ENCODE results near the gene UTP25. TPM values are rescaled to one million over a fixed set of nuclear protein-coding genes. Genes with fewer than 3 reads are reported as not detected.

Gene UTP25
- total RNA-seq, 1 experiment from 2014 or later: 15.9 TPM

DNA sequence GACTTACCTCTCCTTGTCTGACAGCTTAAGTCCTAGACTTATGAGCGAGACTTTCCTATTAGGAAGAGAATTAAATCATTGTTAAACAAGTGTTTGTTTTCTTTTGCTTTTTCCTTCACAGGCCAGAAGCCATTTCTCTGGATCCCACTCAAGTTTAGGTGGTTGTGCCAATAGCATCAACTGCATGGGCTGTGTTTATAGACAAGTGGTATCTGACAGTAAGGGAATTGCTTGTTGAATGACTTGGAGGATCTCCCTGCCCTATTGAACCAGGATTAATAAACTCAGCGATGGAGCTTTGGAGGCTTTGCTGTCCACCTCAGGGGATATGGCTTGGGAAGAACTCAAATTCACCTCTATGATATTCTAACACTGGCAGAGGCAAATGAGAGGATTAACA is 43.7 kb downstream of the UTP25 start:
- DNase-seq (ENCODE audit: low spot score): no peak

DNA sequence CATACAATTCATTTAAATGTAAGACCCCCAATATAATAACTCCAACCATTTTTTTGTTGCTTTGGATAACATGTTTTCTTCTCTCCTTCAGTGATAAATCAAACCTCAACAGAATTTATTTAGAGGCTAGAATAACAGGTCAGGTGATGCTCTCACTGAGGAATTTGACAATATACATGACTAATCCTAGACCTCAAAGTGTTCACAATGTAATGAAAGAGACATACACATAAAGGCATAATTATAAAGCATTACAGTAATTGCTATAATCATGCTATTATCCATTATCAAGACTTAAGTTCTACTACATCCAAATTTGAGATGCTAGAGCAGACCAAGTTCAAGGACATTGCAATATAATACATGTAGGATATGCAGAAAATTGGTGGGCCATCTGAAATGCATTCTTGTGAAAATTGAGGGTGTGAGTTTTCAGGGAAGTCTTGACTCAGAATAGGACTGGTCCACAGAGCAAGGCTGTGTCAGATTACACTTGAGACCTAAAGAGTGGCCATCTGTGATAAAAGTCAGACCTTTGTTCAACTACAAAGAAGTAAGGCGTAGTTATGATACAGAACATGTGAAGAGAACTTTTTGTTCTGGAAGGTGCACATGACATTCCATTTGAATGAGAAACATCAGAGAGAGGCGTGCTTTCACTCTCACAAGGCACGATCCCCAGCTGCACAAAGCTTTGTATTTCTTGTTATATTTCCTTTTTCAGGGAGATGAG is 45.5 kb downstream of the UTP25 start:
- peak; percentile 54 for DNase-seq (ENCODE audit: low spot score)

DNA sequence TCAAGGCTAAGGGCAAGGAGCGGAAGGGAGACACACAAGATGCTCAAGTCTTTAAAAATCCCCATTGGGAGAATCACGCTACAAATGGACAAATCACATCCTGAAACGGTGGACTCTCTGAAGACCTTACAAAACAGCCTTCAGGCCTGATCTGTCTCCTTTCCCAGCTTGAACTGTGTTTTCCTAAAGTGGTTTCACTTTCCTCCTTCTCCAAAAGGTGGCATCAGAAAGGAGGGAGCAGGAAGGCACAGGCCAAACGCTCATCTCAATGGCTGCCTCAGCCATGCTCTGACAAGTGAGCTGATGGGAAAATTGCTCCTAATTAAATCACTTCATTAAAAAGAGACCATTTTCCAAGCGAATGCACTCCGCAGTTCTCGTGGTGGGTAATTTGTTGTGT is 47.7 kb downstream of the UTP25 start:
- peak; percentile 86 for DNase-seq (ENCODE audit: low spot score)

DNA sequence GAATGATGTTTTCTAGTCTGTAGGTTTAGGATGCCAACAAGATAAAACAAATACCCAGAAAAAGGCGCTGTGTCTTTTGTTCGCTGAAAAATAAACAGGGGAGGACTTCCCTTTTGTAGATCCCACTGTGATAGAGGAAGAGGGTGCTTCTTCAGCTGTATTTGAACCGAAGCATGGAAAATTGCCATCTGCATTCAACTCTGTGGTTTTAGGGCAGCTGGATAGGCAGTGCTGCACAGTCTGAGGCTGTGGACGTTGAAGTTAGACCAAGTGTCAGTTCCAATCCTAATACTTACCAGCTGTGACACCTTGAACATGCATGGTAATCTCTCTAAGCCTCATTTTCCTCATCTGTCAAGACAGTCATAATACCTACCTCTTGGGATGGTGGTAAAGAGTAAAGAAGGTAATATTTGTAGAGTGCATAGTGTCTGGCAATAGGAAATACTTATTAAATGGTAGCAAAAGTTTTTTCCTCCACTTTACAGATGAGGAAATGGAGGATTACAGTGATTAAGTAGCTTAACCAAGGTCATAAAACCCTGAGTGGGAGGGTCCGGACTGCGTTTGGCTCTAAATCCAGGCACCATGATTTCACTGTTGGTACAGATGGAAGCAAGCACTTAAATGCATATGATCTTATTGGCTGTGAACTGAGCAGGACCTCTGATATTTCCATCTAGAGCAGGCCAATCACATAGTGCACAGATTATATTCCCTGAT is 48.5 kb downstream of the UTP25 start:
- no peak for DNase-seq (ENCODE audit: low spot score)

DNA sequence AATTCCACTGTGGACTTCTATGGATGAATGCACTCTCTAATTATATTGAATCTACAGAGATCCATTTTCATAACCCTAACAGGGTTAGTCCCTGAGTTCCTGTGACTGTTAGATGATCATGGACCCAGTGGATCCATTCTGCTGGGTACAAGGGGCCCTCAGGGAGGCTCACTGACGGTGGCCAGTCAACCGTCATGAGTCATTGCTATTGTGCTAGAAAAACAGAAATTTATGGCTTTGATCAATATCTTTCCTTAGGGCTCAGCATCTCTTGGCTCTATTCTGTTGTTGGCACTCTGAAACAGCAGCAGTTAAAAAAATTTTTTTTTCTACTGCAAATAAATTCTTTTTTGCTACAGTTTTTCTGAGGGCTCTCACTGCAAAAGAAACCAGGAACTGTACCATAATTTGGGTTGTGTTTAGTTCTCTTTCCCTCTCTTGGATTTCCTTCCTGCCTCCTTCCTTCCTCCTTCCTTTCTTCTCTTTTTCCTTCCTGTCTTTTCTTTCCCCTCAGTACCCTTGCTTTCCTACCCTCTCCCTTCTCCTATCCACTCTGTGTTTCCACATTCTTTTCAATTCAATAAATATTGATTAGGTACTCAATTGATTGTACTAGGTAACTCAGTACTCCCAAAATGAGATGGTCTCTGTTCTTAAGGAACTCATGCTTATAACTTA is 49.5 kb downstream of the UTP25 start:
- DNase-seq (ENCODE audit: low spot score): no peak

DNA sequence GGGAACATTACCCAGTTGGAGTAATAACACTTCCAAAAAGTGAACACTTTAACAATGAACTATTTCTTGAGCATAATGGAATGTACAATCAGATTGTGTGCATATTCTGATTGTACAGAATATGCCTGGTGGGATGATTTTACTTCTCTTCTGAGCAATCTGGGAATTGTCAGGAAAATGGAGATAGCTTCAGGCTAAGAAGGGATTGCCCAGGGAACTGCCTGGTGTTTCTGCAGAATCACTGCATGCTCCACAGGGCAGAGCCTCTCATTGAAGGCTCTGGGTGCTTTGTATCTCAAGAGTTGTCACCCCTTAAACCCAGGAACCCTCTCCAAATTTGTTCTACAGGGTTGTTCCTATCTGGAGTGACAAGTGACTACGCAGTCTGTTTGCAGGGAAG is 51.2 kb downstream of the UTP25 start:
- no peak for DNase-seq (ENCODE audit: low spot score)

DNA sequence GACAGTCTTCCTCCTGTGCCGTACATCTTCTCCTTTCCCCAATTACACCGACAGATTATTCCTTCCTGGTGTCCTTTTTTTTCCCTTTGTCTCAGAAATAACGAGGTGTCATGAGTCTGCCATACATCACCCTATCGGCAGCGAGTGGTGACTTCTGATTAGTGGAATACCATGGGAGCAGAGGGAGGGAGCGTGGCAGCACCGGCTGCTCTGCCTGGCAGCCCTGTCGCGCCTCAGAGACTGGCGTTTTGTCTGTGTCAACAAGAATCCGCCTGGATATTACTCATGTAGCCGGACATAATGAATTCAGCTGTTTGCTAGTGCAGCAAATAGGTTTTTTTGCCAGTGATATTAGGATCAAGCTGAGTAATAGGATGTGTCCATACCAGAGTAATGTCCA is 51.8 kb downstream of the UTP25 start:
- DNase-seq (ENCODE audit: low spot score): peak; percentile 64

DNA sequence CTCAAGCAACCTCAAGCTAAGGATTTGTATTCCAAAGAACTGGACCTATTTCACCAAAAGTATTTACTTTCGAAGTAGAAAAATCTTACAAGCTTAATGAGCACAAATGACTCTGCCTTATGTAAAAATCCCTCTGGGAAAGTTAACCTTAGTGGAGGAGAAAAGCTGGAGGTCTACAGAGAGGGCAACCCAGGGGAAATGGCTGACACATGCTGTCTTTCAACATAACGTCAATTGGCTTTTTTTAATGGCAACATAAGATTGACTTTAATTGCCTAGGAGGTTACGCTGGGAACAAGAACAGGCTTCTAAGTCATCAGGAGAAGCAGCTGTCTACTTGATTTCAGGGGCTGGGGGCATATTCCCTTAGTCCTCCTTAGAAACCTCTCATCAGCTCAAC is 52.3 kb downstream of the UTP25 start:
- no peak for DNase-seq (ENCODE audit: low spot score)

DNA sequence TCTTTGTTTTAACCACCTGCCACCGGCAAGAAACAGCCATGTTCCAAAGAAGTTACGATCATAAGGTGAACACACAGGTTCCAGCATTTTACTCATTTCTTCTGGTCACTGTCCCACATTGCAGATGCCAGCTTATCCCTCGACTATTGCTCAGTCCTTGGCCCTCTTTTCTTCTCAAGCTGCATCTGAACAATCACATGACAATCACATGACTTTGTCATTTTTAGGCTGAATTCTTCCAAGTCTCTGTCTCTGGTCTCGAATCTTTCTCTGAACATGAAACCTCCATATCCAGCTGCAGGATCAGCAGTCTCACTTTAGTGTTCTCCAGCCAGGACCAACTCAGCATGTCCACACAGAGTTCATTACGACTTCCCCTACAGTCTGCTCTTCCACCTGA is 53.8 kb downstream of the UTP25 start:
- DNase-seq (ENCODE audit: low spot score): no peak

DNA sequence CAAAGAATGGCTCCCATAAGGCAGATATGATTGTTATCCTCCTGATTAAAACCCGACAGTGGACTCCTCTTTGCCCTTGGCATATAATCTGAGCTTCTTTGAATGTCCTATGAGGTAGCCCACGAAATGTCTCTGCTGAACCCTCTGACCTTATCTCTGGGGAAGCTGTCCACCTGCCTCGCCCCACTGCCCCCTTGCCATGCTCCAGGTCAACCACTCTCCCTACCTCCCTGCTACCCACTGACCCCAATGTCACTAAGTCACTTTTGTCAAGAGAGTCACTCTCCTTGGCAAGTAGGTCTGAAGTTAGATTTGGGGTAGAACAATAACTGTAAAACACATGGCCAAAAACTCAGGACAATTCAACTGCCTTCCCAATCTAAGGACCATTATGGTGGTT is 54.5 kb downstream of the UTP25 start:
- no peak for DNase-seq (ENCODE audit: low spot score)

DNA sequence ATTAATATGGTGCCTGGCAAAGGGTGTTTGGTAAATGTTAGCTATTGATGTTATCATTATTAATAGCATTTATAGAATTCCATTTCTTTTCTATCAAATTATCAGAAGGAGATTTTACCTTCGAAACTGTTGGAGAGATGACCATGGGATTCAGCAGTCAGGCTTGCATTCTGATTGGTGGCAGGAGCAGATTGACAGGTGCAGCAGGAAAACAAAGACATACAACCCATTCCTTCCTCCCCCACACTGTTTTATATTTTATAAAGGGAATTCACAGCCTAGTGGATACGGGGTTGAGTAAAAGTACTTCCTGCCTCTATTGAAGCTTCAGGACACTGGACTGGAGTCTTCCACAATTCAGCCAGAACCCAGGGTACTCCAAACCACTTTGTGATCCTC is 55.2 kb downstream of the UTP25 start:
- DNase-seq (ENCODE audit: low spot score): no peak

DNA sequence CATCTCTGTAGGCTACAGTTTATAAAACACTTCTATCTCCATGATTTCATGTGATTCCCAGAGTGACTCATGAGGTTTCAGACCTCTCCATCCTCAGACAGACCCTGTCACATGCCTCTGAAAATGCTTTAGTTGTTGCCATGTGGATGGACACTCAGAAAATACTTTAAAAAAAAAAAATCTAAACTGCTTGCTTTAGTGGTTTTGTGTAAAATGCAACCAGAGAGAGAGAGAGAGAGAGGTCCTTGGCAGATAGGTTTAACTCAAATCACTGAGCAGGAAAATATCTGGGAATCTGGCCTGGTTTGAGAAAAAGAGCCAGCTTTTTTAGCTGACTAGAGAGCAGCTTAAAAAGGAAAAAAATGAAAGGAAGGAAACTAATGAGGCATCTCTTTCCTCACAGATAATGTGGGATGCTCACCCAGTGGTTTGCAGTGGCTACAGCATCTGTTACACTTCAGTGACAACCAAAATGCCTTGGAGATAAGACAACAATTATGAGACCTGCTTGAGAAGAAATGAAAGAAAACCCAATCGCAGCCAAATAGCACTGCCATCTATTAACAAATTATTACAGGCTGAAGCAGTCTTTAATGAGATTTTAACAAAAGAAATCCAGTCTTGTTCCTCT is 55.7 kb downstream of the UTP25 start:
- DNase-seq (ENCODE audit: low spot score): peak; percentile 76

DNA sequence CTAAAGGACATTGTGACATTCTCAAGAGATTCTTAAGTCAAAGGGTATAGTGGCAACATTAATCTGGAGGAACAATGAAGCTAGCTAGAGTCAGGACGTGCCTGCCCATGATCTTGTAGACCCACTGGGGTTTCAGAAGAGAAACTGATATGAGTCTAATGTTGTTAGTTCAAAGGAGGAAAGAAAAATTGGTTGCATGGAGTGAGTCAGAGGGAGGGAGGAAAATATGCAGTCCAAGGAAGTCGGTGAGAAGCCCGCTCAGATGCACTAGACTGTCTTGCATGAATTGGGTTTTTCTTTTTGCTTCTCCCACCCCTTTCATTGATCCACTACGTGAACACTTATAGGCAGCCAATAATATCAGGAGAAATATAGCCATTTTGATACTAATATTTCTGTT is 56.5 kb downstream of the UTP25 start:
- DNase-seq (ENCODE audit: low spot score): peak; percentile 77

DNA sequence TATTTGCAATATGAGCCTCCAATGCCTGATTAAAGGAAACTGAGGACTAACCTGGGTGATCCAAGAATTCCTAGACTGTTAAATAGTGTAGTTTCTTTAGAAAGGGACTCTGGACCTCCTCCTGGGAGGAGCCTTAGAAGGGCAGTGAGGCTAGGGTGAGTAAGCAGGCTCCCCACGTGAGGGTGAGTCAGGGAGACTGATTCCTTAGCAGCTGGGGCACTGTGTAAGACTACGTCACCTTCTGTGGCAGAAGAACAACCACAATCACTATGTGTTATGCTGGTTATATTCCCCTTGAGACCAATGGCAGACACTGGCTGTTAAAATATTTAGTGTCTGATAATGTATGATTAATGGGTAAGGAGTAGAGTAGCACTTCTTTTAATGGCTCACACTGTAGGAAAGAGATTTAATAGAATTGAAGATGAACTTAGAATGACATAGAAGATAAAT is 56.9 kb downstream of the UTP25 start:
- DNase-seq (ENCODE audit: low spot score): peak; percentile 100

DNA sequence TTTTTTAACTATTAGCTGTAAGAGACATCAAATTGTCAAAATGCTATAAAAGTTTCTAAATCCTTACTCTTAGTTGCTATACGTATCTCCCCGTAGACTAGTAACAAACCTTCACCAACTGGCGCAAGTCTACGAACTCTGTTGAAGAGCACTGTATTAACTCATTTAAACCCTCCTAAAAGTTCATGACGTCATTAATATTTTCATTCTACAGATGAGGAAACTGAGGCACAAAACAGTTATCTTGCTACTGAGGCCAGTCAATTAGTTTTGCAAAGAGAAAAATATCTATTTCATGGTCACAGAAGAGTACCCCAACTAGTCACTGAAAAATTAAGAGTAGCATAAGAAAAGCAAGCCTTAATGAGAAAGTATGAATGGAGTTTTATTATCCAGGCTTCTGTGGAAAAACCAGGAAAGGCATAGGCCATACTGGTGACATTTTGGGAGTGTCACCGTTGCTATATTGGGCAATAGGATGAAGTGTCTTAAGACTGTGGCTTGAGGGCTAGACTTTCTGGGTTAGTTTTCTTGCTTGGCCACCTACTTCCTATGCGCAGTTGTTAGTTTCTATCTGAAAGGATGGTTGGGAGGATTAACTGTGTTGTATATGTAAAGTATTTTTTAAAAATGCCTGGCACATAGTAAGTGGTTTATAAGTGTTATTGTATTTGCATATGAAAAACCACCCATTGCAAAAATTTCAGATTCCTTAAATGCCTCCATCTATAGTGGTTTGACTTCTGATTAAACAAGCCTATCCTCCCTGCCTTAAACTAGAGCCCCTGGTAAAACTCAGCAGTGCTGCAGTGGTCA is 57.8 kb downstream of the UTP25 start:
- peak; percentile 10 for DNase-seq (ENCODE audit: low spot score)

DNA sequence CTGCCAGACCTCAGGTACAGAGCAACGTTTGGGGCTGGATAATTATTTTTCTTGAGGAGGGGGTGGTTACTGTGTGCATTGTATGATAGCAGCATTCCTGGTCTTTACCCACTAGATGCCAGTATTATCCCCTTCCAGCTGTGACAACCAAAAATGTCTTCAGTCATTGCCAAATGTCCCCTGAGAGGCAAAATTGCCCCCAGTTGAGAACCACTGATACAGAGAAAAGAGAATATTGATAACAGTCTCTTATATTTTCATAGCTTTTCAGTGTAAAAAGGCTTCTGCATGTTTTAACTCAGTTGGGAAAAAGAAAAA is 58.4 kb downstream of the UTP25 start:
- peak; percentile 68 for DNase-seq (ENCODE audit: low spot score)

DNA sequence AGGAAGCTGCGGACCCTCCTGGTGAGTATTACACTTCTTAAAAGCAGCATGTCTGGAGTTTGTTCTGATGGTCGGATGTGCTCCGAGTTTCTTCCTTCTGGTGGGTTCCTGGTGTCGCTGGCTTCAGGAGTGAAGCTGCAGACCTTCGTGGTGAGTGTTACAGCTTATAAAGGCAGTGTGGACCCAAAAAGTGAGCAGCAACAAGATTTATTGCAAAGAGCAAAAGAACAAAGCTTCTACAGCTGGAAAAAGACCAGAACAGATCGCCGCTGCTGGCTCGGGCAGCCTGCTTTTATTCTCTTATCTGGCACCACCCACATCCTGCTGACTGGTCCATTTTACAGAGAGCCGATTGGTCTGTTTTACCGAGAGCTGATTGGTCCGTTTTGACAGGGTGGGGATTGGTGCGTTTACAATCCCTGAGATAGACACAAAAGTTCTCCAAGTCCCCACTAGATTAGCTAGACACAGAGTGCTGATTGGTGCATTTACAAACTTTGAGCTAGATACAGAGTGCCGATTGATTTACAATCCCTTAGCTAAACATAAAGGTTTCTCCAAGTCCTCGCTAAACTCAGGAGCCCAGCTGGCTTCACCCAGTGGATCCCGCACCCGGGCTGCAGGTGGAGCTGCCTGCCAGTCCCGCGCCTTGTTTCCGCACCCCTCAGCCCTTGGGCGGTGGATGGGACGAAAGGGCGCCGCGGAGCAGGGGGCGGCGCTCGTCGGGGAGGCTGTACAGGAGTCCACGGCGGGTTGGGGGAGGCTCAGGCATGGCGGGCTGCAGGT is 60.7 kb downstream of the UTP25 start:
- peak; percentile 8 for DNase-seq (ENCODE audit: low spot score)

DNA sequence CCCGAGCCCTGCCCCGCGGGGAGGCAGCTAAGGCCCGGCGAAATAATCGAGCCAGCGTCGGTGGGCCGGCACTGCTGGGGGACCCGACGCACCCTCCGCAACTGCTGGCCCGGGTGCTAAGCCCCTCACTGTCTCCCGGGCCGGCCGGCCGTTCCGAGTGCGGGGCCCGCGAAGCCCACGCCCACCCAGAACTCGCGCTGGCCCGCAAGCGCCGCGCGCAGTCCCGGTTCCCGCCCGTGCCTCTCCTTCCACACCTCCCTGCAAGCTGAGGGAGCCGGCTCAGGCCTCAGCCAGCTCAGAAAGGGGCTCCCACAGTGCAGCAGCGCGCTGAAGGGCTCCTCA is 61.3 kb downstream of the UTP25 start:
- DNase-seq (ENCODE audit: low spot score): no peak

DNA sequence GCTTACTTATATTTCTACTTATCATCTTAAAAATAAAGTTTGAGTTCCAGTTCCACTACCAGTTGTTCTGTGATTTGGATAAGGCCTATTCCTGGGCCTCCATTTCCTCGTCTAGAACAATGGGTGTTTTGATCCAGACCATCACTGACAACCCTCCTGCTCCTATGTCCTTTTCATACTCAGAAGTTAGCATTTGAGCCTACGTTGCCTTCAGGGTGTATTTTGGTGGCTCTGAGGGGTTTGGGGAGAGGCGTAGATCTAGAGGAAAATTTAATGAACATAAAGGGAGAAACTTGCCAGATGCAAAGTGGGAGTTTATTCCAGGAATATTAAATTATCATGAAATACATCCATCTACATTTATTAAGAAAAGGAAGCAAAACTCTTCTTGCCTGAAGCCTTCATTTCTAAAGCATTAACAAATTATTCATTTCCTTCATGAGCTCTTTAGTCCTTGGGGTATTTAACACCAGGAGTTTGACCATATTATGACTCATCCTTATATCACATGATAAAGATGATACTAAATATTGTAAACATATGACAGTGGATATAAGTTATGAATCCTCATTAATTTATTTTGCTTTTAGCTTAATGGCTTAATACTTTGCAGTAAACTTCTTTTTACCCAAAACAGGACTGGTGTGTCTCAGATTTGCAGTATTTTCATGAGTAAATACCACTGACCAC is 63.0 kb downstream of the UTP25 start:
- DNase-seq (ENCODE audit: low spot score): peak; percentile 31

DNA sequence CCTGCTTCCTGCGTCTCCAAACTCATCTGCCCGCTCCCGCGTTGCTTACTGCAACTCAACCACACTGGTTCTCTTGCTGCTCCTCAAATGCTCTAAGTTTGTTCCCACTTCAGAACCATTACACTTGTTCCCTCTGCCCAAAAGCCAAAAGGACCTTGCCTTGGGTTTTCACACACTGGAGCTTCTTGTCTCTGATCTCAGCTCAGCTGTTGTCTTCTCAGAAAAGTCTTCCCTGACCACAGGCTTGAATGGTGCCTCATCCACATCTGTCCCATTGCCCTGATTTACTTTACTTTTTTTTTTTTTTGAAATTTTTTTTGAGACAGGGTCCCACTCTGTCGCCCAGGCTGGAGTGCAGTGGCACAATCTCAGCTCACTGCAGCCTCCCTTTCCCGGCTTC is 66.0 kb downstream of the UTP25 start:
- peak; percentile 0 for DNase-seq (ENCODE audit: low spot score)

All from A172 (cell line).